H9 (cell line): Measurements from ENCODE around the gene ERP44. TPM values are rescaled to one million over a fixed set of nuclear protein-coding genes. Genes with fewer than 3 reads are reported as not detected.

ENCODE experiments used
- DNase-seq: peaks from one replicate; pipeline ENCODE4 v3.0.0-alpha.2; 2017
- H2AFZ ChIP-seq: one replicate; pipeline ENCODE4 v1.6.1; 2013; ENCODE audit warnings: mild to moderate bottlenecking, low read length, control low read depth, moderate library complexity
- H2AK5ac ChIP-seq: 2 replicates; pipeline ENCODE4 v1.6.1; 2013; ENCODE audit warnings: low read length, control low read depth, mixed read lengths; ENCODE audit not compliant: insufficient read length
- H2BK120ac ChIP-seq: one replicate; pipeline ENCODE4 v1.6.1; 2013; ENCODE audit warnings: low read depth, mild to moderate bottlenecking, low read length, control low read depth, inconsistent platforms; ENCODE audit not compliant: poor library complexity, severe bottlenecking
- H2BK12ac ChIP-seq: 2 replicates; pipeline ENCODE4 v1.6.1; 2013; ENCODE audit warnings: low read length, control low read depth, mixed read lengths, low read depth; ENCODE audit not compliant: insufficient read length
- H2BK15ac ChIP-seq: 2 replicates; pipeline ENCODE4 v1.6.1; 2013; ENCODE audit warnings: low read depth, low read length, control low read depth
- H2BK20ac ChIP-seq: one replicate; pipeline ENCODE4 v1.6.1; 2013; ENCODE audit warnings: low read depth, mild to moderate bottlenecking, low read length, control low read depth, inconsistent platforms; ENCODE audit not compliant: poor library complexity, severe bottlenecking
- H2BK5ac ChIP-seq: 2 replicates; pipeline ENCODE4 v1.6.1; 2013; ENCODE audit warnings: low read length, control low read depth, mixed read lengths; ENCODE audit not compliant: insufficient read length
- H3K14ac ChIP-seq: 2 replicates; pipeline ENCODE4 v1.6.1; 2013; ENCODE audit warnings: low read length, control low read depth; ENCODE audit not compliant: insufficient read depth
- H3K18ac ChIP-seq: 2 replicates; pipeline ENCODE4 v1.6.1; 2013; ENCODE audit warnings: low read depth, mild to moderate bottlenecking, mixed read lengths, low read length, control low read depth; ENCODE audit not compliant: insufficient read length
- H3K23ac ChIP-seq: 2 replicates; pipeline ENCODE4 v1.6.1; 2013; ENCODE audit warnings: low read length, control low read depth, mixed read lengths, low read depth; ENCODE audit not compliant: insufficient read length
- H3K23me2 ChIP-seq: 2 replicates; pipeline ENCODE4 v1.6.1; 2013; ENCODE audit warnings: low read depth, mild to moderate bottlenecking, mixed read lengths, low read length, control low read depth; ENCODE audit not compliant: insufficient read length, poor library complexity, severe bottlenecking
- H3K27ac ChIP-seq: 2 replicates; pipeline ENCODE4 v1.5.1; 2013; ENCODE audit warnings: low read length, control low read depth, mixed read lengths, low read depth; ENCODE audit not compliant: insufficient read length
- H3K27me3 ChIP-seq: 2 replicates; pipeline ENCODE4 v1.6.1; 2013; ENCODE audit warnings: low read length, control low read depth, inconsistent platforms; ENCODE audit not compliant: insufficient read depth
- H3K4ac ChIP-seq: 2 replicates; pipeline ENCODE4 v1.6.1; 2013; ENCODE audit warnings: low read depth, mild to moderate bottlenecking, control low read depth, inconsistent platforms, low read length, moderate library complexity
- H3K4me1 ChIP-seq: 2 replicates; pipeline ENCODE4 v1.6.1; 2013; ENCODE audit warnings: low read length, control low read depth, inconsistent platforms; ENCODE audit not compliant: insufficient read depth
- H3K4me2 ChIP-seq: 2 replicates; pipeline ENCODE4 v1.6.1; 2013; ENCODE audit warnings: low read length, control low read depth, mixed read lengths; ENCODE audit not compliant: insufficient read length, insufficient read depth
- H3K56ac ChIP-seq: 2 replicates; pipeline ENCODE4 v1.6.1; 2013; ENCODE audit warnings: low read depth, mild to moderate bottlenecking, mixed read lengths, low read length, control low read depth; ENCODE audit not compliant: insufficient read length
- H3K79me1 ChIP-seq: 2 replicates; pipeline ENCODE4 v1.6.1; 2013; ENCODE audit warnings: low read depth, mild to moderate bottlenecking, moderate library complexity, low read length, control low read depth, inconsistent platforms; ENCODE audit not compliant: insufficient read depth, poor library complexity, severe bottlenecking
- H3K79me2 ChIP-seq: 2 replicates; pipeline ENCODE4 v1.6.1; 2013; ENCODE audit warnings: low read length, control low read depth, inconsistent platforms; ENCODE audit not compliant: insufficient read depth
- H3K9ac ChIP-seq: 2 replicates; pipeline ENCODE4 v1.6.1; 2013; ENCODE audit warnings: low read length, control low read depth, mixed read lengths; ENCODE audit not compliant: insufficient read length; ENCODE audit errors: extremely low read depth
- H3K9me3 ChIP-seq: one replicate; pipeline ENCODE4 v1.6.1; 2013; ENCODE audit warnings: low read depth, low read length, inconsistent platforms; ENCODE audit not compliant: control insufficient read depth
- H3T11ph ChIP-seq: one replicate; pipeline ENCODE4 v1.6.1; 2013; ENCODE audit warnings: mild to moderate bottlenecking, low read length, control low read depth, inconsistent platforms
- H4K20me1 ChIP-seq: one replicate; pipeline ENCODE4 v1.6.1; 2013; ENCODE audit not compliant: control insufficient read depth, insufficient read length, insufficient read depth
- H4K5ac ChIP-seq: 2 replicates; pipeline ENCODE4 v1.6.1; 2013; ENCODE audit warnings: low read depth, mild to moderate bottlenecking, mixed read lengths, low read length, control low read depth; ENCODE audit not compliant: insufficient read length
- H4K8ac ChIP-seq: replicated peaks from 2 replicates; pipeline ENCODE4 v1.6.1; 2013; ENCODE audit warnings: low read length, control low read depth, mixed read lengths, low read depth; ENCODE audit not compliant: insufficient read length
- H4K91ac ChIP-seq: 2 replicates; pipeline ENCODE4 v1.6.1; 2013; ENCODE audit warnings: low read depth, mild to moderate bottlenecking, moderate library complexity, mixed read lengths, low read length, control low read depth; ENCODE audit not compliant: insufficient read length
- H3K27ac Mint-ChIP-seq, 3 experiments: 2 replicates in 2 of 3; 3 replicates in 1 of 3; pipeline ENCODE4 v1.8.0; 2020 to 2021; ENCODE audit warnings: mixed read lengths in 3 of 3, mild to moderate bottlenecking in 1 of 3, moderate library complexity in 1 of 3
- H3K27me3 Mint-ChIP-seq: 2 replicates; pipeline ENCODE4 v1.8.0; 2021; ENCODE audit warnings: low read depth, mild to moderate bottlenecking, moderate library complexity, mixed read lengths
- H3K36me3 Mint-ChIP-seq, 3 experiments: 2 replicates in 2 of 3; 3 replicates in 1 of 3; pipeline ENCODE4 v1.8.0; 2020 to 2021; ENCODE audit warnings: low read depth in 3 of 3, mixed read lengths in 3 of 3; ENCODE audit not compliant: insufficient read depth in 1 of 3
- H3K4me1 Mint-ChIP-seq, 2 experiments: 2 replicates each; pipeline ENCODE4 v1.8.0; 2020; ENCODE audit warnings: mixed read lengths in 2 of 2
- H3K4me3 Mint-ChIP-seq, 2 experiments: 2 replicates in 1 of 2; 3 replicates in 1 of 2; pipeline ENCODE4 v1.8.0; 2020 to 2021; ENCODE audit warnings: mild to moderate bottlenecking in 2 of 2, mixed read lengths in 2 of 2, moderate library complexity in 1 of 2
- H3K9me3 Mint-ChIP-seq, 2 experiments: 2 replicates in 1 of 2; 3 replicates in 1 of 2; pipeline ENCODE4 v1.8.0; 2020; ENCODE audit warnings: mild to moderate bottlenecking in 2 of 2, mixed read lengths in 2 of 2, moderate library complexity in 1 of 2
- CTCF ChIP-seq: fragments of 200-600 bp; sonication (generic); conservative IDR thresholded peaks from 3 replicates; pipeline ENCODE4 v1.8.0; 2021; ENCODE audit warnings: antibody characterized with exemption, mild to moderate bottlenecking
- WGBS: extraction: QIAGEN DNeasy Blood & Tissue Kit; methylation state at CpG from one replicate; pipeline ENCODE4 v1.1.7; 2013; ENCODE audit warnings: missing lambda C conversion rate, low lambda C conversion rate, mixed read lengths; ENCODE audit not compliant: insufficient read length; ENCODE audit errors: extremely low coverage; 5-methylcytosine and 5-hydroxymethylcytosine counted together
- total RNA-seq: library from RNA; stranded (reverse); gene quantifications from 2 replicates; pipeline ENCODE4 v1.2.1, GENCODE V29; 2021

The ERP44 gene
- total RNA-seq, 1 experiment from 2014 or later: 15.4 TPM

GRCh38 chr9:100052375-100052774 lies 46.4 kb downstream of the ERP44 start:
- H2AFZ ChIP-seq: no peak overlapping the region
- no peaks in the 10 kb centered on the region for H3K79me2 ChIP-seq
- H3K4me2 ChIP-seq: no peak overlapping the region
- H3K23ac ChIP-seq: no peak overlapping the region
- H4K8ac ChIP-seq: no peak overlapping the region
- no peak overlapping the region for H3K56ac ChIP-seq
- H3K9me3 ChIP-seq: no peaks in the 10 kb centered on the region
- H2BK120ac ChIP-seq: no peak overlapping the region
- H2BK12ac ChIP-seq: no peak overlapping the region
- H4K20me1 ChIP-seq: no peaks in the 10 kb centered on the region
- H3K4me1 Mint-ChIP-seq: no peaks in the 10 kb centered on the region
- H3K14ac ChIP-seq: no peak overlapping the region
- no peak overlapping the region for H2BK20ac ChIP-seq
- peaks cover 0 to 4% (median 3%) of the 10 kb centered on the region in 3 experiments; a peak in 4 of 7 replicates for H3K36me3 Mint-ChIP-seq
- H3K27ac ChIP-seq: no peak overlapping the region
- H4K5ac ChIP-seq: no peak overlapping the region
- DNase-seq: no peak
- H3K27me3 ChIP-seq: no peaks in the 10 kb centered on the region
- no peaks in the 10 kb centered on the region for H3K23me2 ChIP-seq
- no CpG with 5 or more reads among the region's 6 CpGs for WGBS
- H3T11ph ChIP-seq: no peak overlapping the region
- no peak overlapping the region for H2AK5ac ChIP-seq
- no peaks in the 10 kb centered on the region for H3K27me3 Mint-ChIP-seq
- H3K27ac Mint-ChIP-seq: no peak overlapping the region
- no peak overlapping the region for H2BK5ac ChIP-seq
- no peak overlapping the region for H3K4me3 Mint-ChIP-seq
- no peak overlapping the region for H2BK15ac ChIP-seq
- no peaks in the 10 kb centered on the region for H3K9me3 Mint-ChIP-seq
- no peaks in the 10 kb centered on the region for H3K4me1 ChIP-seq
- no peak for TF ChIP-seq CTCF
- no peak overlapping the region for H3K9ac ChIP-seq
- no peaks in the 10 kb centered on the region for H3K79me1 ChIP-seq
- no peak overlapping the region for H4K91ac ChIP-seq
- H3K4ac ChIP-seq: no peak overlapping the region
- no peak overlapping the region for H3K18ac ChIP-seq
